ENCODE measurements around the gene KIF6.

- TF ChIP-seq, protein P1, sequence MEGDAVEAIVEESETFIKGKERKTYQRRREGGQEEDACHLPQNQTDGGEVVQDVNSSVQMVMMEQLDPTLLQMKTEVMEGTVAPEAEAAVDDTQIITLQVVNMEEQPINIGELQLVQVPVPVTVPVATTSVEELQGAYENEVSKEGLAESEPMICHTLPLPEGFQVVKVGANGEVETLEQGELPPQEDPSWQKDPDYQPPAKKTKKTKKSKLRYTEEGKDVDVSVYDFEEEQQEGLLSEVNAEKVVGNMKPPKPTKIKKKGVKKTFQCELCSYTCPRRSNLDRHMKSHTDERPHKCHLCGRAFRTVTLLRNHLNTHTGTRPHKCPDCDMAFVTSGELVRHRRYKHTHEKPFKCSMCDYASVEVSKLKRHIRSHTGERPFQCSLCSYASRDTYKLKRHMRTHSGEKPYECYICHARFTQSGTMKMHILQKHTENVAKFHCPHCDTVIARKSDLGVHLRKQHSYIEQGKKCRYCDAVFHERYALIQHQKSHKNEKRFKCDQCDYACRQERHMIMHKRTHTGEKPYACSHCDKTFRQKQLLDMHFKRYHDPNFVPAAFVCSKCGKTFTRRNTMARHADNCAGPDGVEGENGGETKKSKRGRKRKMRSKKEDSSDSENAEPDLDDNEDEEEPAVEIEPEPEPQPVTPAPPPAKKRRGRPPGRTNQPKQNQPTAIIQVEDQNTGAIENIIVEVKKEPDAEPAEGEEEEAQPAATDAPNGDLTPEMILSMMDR (IDR thresholded peaks at IDR 0.05), result no peak
- TF ChIP-seq POLR2A (IDR thresholded peaks at IDR 0.05), result no peak
Measured at GRCh38 chr6:39411465-39411864, 313.7 kb downstream of the KIF6 start.
